WTC11 (cell line): ENCODE results near the gene GPD1. TPM values are rescaled to one million over a fixed set of nuclear protein-coding genes. Genes with fewer than 3 reads are reported as not detected.

Source experiments
- ATAC-seq: fragments of 200-7000 bp; cut with Tn5 transposase; 2 replicates; pipeline ENCODE4 v1.10.0; 2021; ENCODE audit warnings: mild to moderate bottlenecking, moderate library complexity
- CTCF ChIA-PET: fragments of 300-600 bp; sonication (Branson Sonifier 250); formaldehyde crosslinking; loops from one replicate; lab custom pipeline; 2021; ENCODE audit warnings: antibody characterized with exemption; lab: Charles Lee
- POLR2A ChIA-PET: fragments of 350-600 bp; sonication (Branson Sonifier 250); formaldehyde crosslinking; loops from one replicate; lab custom pipeline; 2021; ENCODE audit warnings: antibody characterized with exemption; lab: Charles Lee
- DNase-seq: peaks from one replicate; pipeline ENCODE4 v3.0.0; 2021; ENCODE audit warnings: low spot score
- H3K27ac Mint-ChIP-seq: 2 replicates; pipeline ENCODE4 v1.8.0; 2021; ENCODE audit warnings: mixed read lengths
- H3K27me3 Mint-ChIP-seq: 2 replicates; pipeline ENCODE4 v1.8.0; 2021; ENCODE audit warnings: low read depth, mild to moderate bottlenecking, moderate library complexity, mixed read lengths
- H3K36me3 Mint-ChIP-seq: 2 replicates; pipeline ENCODE4 v1.8.0; 2021; ENCODE audit warnings: mixed read lengths
- H3K4me1 Mint-ChIP-seq: 2 replicates; pipeline ENCODE4 v1.8.0; 2022; ENCODE audit warnings: mixed read lengths
- H3K4me3 Mint-ChIP-seq: 2 replicates; pipeline ENCODE4 v1.8.0; 2021; ENCODE audit warnings: mild to moderate bottlenecking, moderate library complexity, mixed read lengths
- H3K9me3 Mint-ChIP-seq: 2 replicates; pipeline ENCODE4 v1.8.0; 2021; ENCODE audit warnings: mixed read lengths
- CBFB ChIP-seq: sonication (generic); formaldehyde crosslinking; IDR thresholded peaks from 2 replicates; pipeline ENCODE4 v1.8.1; 2022; ENCODE audit warnings: mild to moderate bottlenecking, low read depth, missing genetic modification reagents
- CREB1 ChIP-seq: sonication (generic); formaldehyde crosslinking; IDR thresholded peaks from 2 replicates; pipeline ENCODE4 v1.8.0; 2023; ENCODE audit warnings: mild to moderate bottlenecking, missing genetic modification reagents
- CREM ChIP-seq: sonication (generic); formaldehyde crosslinking; IDR thresholded peaks from 2 replicates; pipeline ENCODE4 v1.8.1; 2022; ENCODE audit warnings: mild to moderate bottlenecking, missing genetic modification reagents, moderate library complexity
- ESRRA ChIP-seq: sonication (generic); formaldehyde crosslinking; IDR thresholded peaks from 2 replicates; pipeline ENCODE4 v1.8.1; 2022; ENCODE audit warnings: mild to moderate bottlenecking, missing genetic modification reagents, borderline replicate concordance
- ETV6 ChIP-seq: sonication (generic); formaldehyde crosslinking; IDR thresholded peaks from 2 replicates; pipeline ENCODE4 v1.8.1; 2022; ENCODE audit warnings: mild to moderate bottlenecking, missing genetic modification reagents
- GRHL2 ChIP-seq: fragments of 250-450 bp; sonication (Bioruptor Pico); IDR thresholded peaks from 2 replicates; pipeline ENCODE4 v1.8.0; 2022; ENCODE audit warnings: mild to moderate bottlenecking, moderate library complexity; ENCODE audit not compliant: insufficient replicate concordance, severe bottlenecking
- IRF2 ChIP-seq: sonication (generic); formaldehyde crosslinking; IDR thresholded peaks from 2 replicates; pipeline ENCODE4 v1.8.0; 2022; ENCODE audit warnings: low read depth, missing genetic modification reagents, borderline replicate concordance
- KAT7 ChIP-seq: sonication (generic); formaldehyde crosslinking; IDR thresholded peaks from 2 replicates; pipeline ENCODE4 v1.8.1; 2023; ENCODE audit warnings: missing genetic modification reagents, mild to moderate bottlenecking, borderline replicate concordance
- NFYB ChIP-seq: sonication (generic); formaldehyde crosslinking; conservative IDR thresholded peaks from 2 replicates; pipeline ENCODE4 v1.8.0; 2022; ENCODE audit warnings: low read depth, missing genetic modification reagents
- RELA ChIP-seq: sonication (generic); formaldehyde crosslinking; IDR thresholded peaks from 2 replicates; pipeline ENCODE4 v1.8.1; 2022; ENCODE audit warnings: missing genetic modification reagents, mild to moderate bottlenecking, borderline replicate concordance
- RORB ChIP-seq: fragments of 250-450 bp; sonication (Bioruptor Pico); IDR thresholded peaks from 2 replicates; pipeline ENCODE4 v1.9.0; 2021; ENCODE audit warnings: mild to moderate bottlenecking
- ZNF121 ChIP-seq: sonication (generic); formaldehyde crosslinking; IDR thresholded peaks from 2 replicates; pipeline ENCODE4 v1.8.0; 2023; ENCODE audit warnings: missing genetic modification reagents
- total RNA-seq: library from RNA; stranded (reverse); gene quantifications from 3 replicates; pipeline ENCODE4 v1.2.3, GENCODE V29; 2021
- TF ChIP-seq, protein P1 (sequence below): fragments of 250-450 bp; sonication (Bioruptor Pico); IDR thresholded peaks from 2 replicates; pipeline ENCODE4 v1.8.0; 2021; ENCODE audit warnings: mild to moderate bottlenecking
- TF ChIP-seq, protein P2 (sequence below): sonication (generic); formaldehyde crosslinking; IDR thresholded peaks from 2 replicates; pipeline ENCODE4 v1.8.1; 2022; ENCODE audit warnings: mild to moderate bottlenecking, moderate library complexity, missing genetic modification reagents
- TF ChIP-seq, protein P3 (sequence below): sonication (generic); formaldehyde crosslinking; conservative IDR thresholded peaks from 2 replicates; pipeline ENCODE4 v1.8.1; 2023; ENCODE audit warnings: mild to moderate bottlenecking, low read depth, missing genetic modification reagents, moderate library complexity
- TF ChIP-seq, protein P4 (sequence below): fragments of 250-450 bp; sonication (Bioruptor Pico); IDR thresholded peaks from 2 replicates; pipeline ENCODE4 v1.9.0; 2021; ENCODE audit warnings: mild to moderate bottlenecking, borderline replicate concordance
- TF ChIP-seq, protein P5 (sequence below): sonication (generic); formaldehyde crosslinking; IDR thresholded peaks from 2 replicates; pipeline ENCODE4 v1.8.1; 2023; ENCODE audit warnings: mild to moderate bottlenecking, missing genetic modification reagents

The GPD1 gene
- total RNA-seq, 1 experiment from 2014 or later: 0.77 TPM

DNA sequence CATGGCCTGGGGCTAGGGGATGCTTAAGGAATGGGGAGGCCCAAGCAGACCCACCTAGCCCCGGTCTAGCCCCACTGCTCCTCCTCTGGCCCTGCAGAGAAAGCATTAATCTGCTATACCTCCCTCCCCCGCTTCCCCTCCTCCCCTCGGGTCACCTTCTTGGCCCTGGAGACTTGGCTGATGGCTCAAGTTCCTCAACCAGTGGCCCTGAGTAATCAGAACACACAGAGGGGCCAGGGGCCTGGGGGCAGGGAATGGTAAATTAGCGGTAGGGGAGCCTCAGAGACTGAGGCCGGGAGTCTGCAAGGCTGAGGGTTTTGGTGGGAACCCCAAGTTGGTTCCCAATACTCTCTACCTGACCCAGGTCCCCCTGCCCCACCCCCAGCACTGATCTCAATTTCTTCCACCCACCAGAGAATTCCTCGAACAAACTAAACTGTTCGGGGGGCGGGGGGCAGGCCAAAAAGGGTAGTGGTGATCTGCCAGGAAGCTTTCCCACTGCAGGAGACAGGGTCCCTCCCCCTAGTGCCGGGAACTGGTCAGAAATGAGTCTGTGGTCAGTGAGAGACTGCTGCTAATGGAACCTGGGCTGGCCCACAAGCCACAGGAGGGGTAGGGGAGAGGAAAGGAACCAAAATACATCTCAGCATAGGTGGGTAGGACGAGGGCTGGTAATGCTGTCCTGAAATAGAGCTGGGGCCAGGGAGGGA, 31.5 kb upstream of the GPD1 start:
- Mint-ChIP-seq H3K27ac (no peak overlapping the region), H3K36me3 (no peaks in the 10 kb centered on the region), H3K4me3 (no peak overlapping the region), H3K4me1 (peaks cover 20% of the 10 kb centered on the region), H3K27me3 (no peaks in the 10 kb centered on the region), H3K9me3 (no peaks in the 10 kb centered on the region)
- TF ChIP-seq RORB (CRISPR knock-in tag) (no peak), GRHL2 (CRISPR knock-in tag) (no peak), ETV6 (CRISPR knock-in tag) (no peak), CREM (CRISPR knock-in tag) (no peak), RELA (CRISPR knock-in tag) (no peak), NFYB (no peak)
- TF ChIP-seq, protein P1, sequence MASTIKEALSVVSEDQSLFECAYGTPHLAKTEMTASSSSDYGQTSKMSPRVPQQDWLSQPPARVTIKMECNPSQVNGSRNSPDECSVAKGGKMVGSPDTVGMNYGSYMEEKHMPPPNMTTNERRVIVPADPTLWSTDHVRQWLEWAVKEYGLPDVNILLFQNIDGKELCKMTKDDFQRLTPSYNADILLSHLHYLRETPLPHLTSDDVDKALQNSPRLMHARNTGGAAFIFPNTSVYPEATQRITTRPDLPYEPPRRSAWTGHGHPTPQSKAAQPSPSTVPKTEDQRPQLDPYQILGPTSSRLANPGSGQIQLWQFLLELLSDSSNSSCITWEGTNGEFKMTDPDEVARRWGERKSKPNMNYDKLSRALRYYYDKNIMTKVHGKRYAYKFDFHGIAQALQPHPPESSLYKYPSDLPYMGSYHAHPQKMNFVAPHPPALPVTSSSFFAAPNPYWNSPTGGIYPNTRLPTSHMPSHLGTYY: no peak
- TF ChIP-seq, protein P2, sequence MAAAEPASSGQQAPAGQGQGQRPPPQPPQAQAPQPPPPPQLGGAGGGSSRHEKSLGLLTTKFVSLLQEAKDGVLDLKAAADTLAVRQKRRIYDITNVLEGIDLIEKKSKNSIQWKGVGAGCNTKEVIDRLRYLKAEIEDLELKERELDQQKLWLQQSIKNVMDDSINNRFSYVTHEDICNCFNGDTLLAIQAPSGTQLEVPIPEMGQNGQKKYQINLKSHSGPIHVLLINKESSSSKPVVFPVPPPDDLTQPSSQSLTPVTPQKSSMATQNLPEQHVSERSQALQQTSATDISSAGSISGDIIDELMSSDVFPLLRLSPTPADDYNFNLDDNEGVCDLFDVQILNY (CRISPR knock-in tag): no peak
- ChIA-PET POLR2A (no interaction called here), CTCF (interaction anchor here (1.0 to 10.9 kb wide), 9 partner anchors 13 to 104 kb away, joined by 3 to 219 read pairs (median 11); partner anchors contain the start of genes AQP6, COX14, GPD1 and RACGAP1)
- ATAC-seq (no peak), DNase-seq (no peak)

DNA sequence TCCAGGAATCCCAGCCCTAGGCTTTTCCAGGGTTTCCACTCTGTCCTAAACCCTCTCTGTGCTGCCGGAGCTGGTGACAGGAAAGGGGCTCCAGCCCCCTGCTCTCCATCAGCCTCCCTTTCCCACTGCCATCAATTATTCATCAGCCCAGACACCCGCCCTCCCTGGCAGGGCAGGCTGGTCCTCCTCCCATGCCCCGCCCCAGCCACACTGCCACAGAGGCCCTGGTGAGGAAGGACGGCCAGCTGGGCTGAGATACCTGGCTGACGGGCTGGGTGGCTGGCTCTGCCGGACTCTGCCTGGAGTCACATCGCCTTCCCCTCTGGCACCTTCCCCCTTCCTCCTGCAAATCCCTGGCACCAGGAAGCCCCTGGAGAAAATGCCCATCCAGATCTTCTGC, 30.6 kb upstream of the GPD1 start:
- Mint-ChIP-seq H3K4me1 (peaks cover 20% of the 10 kb centered on the region), H3K4me3 (no peak overlapping the region), H3K9me3 (no peaks in the 10 kb centered on the region), H3K27me3 (no peaks in the 10 kb centered on the region), H3K27ac (no peak overlapping the region), H3K36me3 (no peaks in the 10 kb centered on the region)
- ATAC-seq (no peak), DNase-seq (no peak)
- ChIA-PET CTCF (interaction anchor here (1.7 to 3.8 kb wide), 5 partner anchors 12 to 106 kb away, joined by 11 to 25 read pairs (median 15); partner anchors contain the start of genes COX14 and SMARCD1), POLR2A (no interaction called here)
- TF ChIP-seq, protein P3, sequence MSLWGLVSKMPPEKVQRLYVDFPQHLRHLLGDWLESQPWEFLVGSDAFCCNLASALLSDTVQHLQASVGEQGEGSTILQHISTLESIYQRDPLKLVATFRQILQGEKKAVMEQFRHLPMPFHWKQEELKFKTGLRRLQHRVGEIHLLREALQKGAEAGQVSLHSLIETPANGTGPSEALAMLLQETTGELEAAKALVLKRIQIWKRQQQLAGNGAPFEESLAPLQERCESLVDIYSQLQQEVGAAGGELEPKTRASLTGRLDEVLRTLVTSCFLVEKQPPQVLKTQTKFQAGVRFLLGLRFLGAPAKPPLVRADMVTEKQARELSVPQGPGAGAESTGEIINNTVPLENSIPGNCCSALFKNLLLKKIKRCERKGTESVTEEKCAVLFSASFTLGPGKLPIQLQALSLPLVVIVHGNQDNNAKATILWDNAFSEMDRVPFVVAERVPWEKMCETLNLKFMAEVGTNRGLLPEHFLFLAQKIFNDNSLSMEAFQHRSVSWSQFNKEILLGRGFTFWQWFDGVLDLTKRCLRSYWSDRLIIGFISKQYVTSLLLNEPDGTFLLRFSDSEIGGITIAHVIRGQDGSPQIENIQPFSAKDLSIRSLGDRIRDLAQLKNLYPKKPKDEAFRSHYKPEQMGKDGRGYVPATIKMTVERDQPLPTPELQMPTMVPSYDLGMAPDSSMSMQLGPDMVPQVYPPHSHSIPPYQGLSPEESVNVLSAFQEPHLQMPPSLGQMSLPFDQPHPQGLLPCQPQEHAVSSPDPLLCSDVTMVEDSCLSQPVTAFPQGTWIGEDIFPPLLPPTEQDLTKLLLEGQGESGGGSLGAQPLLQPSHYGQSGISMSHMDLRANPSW (CRISPR knock-in tag): no peak
- TF ChIP-seq, protein P4, sequence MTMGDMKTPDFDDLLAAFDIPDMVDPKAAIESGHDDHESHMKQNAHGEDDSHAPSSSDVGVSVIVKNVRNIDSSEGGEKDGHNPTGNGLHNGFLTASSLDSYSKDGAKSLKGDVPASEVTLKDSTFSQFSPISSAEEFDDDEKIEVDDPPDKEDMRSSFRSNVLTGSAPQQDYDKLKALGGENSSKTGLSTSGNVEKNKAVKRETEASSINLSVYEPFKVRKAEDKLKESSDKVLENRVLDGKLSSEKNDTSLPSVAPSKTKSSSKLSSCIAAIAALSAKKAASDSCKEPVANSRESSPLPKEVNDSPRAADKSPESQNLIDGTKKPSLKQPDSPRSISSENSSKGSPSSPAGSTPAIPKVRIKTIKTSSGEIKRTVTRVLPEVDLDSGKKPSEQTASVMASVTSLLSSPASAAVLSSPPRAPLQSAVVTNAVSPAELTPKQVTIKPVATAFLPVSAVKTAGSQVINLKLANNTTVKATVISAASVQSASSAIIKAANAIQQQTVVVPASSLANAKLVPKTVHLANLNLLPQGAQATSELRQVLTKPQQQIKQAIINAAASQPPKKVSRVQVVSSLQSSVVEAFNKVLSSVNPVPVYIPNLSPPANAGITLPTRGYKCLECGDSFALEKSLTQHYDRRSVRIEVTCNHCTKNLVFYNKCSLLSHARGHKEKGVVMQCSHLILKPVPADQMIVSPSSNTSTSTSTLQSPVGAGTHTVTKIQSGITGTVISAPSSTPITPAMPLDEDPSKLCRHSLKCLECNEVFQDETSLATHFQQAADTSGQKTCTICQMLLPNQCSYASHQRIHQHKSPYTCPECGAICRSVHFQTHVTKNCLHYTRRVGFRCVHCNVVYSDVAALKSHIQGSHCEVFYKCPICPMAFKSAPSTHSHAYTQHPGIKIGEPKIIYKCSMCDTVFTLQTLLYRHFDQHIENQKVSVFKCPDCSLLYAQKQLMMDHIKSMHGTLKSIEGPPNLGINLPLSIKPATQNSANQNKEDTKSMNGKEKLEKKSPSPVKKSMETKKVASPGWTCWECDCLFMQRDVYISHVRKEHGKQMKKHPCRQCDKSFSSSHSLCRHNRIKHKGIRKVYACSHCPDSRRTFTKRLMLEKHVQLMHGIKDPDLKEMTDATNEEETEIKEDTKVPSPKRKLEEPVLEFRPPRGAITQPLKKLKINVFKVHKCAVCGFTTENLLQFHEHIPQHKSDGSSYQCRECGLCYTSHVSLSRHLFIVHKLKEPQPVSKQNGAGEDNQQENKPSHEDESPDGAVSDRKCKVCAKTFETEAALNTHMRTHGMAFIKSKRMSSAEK: no peak
- TF ChIP-seq, protein P1: no peak
- TF ChIP-seq KAT7: no peak
- no peak for TF ChIP-seq CBFB (CRISPR knock-in tag)
- no peak for TF ChIP-seq ZNF121 (CRISPR knock-in tag)
- TF ChIP-seq ESRRA: no peak
- no peak for TF ChIP-seq IRF2 (CRISPR knock-in tag)
- no peak for TF ChIP-seq CREB1
- TF ChIP-seq, protein P5, sequence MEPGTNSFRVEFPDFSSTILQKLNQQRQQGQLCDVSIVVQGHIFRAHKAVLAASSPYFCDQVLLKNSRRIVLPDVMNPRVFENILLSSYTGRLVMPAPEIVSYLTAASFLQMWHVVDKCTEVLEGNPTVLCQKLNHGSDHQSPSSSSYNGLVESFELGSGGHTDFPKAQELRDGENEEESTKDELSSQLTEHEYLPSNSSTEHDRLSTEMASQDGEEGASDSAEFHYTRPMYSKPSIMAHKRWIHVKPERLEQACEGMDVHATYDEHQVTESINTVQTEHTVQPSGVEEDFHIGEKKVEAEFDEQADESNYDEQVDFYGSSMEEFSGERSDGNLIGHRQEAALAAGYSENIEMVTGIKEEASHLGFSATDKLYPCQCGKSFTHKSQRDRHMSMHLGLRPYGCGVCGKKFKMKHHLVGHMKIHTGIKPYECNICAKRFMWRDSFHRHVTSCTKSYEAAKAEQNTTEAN (CRISPR knock-in tag): no peak
